ENCODE data around the gene ZNF8. TPM values are rescaled to one million over a fixed set of nuclear protein-coding genes. Genes with fewer than 3 reads are reported as not detected.
A peak's percentile ranks its signal among the peaks of the same experiment; 100 is the strongest.

The ZNF8 gene
- 1 to 10 TPM; 1.0 to 2.3 (median 1.6) TPM for total RNA-seq
- long read RNA-seq = 0 reads

DNA sequence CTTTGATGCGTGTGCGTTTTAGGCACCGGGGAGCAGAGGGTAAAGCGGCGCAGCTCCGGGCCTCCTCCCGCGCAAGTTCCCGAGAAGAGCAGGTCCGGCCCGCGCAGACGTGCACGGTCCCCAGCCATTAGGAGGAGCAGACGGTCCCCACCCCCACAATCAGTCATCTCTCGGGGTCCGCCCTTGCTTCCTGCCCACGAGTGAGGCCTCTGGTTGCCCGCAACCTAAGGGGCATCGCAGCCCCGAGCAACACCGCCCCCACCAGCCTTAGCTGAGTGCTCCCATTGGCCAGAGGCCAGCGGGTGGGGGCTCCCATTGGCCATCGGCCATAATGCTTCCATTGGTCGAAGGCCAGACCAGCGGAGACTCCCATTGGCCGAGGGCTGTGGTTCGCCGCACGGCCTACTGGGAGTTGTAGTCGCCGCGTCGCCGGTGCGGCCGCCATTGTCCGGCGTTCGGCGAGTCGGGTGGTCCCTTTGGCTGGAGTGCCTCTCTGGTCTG is at the start of gene ZNF8:
Gene ZNF8 (plus strand): TSS at position 415 of the 501 bp plus-strand sequence. CDS start 127 bp downstream, outside the sequence.
- WGBS (ENCODE audit: insufficient coverage, low coverage, low lambda C conversion rate, missing lambda C conversion rate) = 2% methylated on average over 6 of the region's 42 CpGs
- peaks cover 0 to 2% (median 0%) of the 10 kb centered on the region in 4 donors for H3K36me3 ChIP-seq
- ATAC-seq = peak; percentile 94 to 98 (median 96)
- no peaks in the 10 kb centered on the region for H3K27me3 ChIP-seq
- peak; percentile 97 to 98 (median 97) for DNase-seq
- H3K27ac ChIP-seq = peak within 1 kb of the TSS; percentile 61 to 91 (median 71)
- peaks cover 0 to 6% (median 0%) of the 10 kb centered on the region in 4 donors for H3K4me1 ChIP-seq
- H3K4me3 ChIP-seq = peak within 1 kb of the TSS; percentile 68 to 95 (median 86)
- intact Hi-C loops (cut with DNase I) = no loop called here
- TF ChIP-seq, protein P1, sequence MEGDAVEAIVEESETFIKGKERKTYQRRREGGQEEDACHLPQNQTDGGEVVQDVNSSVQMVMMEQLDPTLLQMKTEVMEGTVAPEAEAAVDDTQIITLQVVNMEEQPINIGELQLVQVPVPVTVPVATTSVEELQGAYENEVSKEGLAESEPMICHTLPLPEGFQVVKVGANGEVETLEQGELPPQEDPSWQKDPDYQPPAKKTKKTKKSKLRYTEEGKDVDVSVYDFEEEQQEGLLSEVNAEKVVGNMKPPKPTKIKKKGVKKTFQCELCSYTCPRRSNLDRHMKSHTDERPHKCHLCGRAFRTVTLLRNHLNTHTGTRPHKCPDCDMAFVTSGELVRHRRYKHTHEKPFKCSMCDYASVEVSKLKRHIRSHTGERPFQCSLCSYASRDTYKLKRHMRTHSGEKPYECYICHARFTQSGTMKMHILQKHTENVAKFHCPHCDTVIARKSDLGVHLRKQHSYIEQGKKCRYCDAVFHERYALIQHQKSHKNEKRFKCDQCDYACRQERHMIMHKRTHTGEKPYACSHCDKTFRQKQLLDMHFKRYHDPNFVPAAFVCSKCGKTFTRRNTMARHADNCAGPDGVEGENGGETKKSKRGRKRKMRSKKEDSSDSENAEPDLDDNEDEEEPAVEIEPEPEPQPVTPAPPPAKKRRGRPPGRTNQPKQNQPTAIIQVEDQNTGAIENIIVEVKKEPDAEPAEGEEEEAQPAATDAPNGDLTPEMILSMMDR (IDR thresholded peaks at IDR 0.05) = peak in 3 of 4 donors; percentile 10 to 20 (median 12)
- TF ChIP-seq POLR2A (IDR thresholded peaks at IDR 0.05) = peak; percentile 53
- H3K9me3 ChIP-seq = peaks cover 0 to 5% (median 0%) of the 10 kb centered on the region in 4 donors

DNA sequence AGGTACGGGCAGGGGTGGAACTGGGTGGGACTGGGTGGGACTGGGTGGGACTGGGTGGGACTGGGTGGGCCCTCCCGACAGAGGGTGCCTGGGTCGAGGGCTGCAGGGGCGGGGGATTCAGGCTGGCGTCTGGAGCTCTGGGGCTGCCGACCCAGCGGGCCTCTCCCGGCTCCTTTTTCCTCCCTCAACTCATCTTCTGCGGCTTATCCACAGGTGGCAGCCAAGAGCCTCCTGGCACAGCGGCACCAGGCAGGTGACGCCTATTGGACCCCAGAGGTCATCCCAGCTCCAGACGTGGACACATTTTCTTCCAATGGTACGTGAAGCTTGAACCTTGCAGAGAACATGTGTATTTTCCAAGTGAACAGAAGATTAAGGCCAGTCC is 49.5 kb upstream of the ZNF8 start:
- Histone ChIP-seq H3K27ac (peak overlapping the region in 1 of 3 donors; percentile 50), H3K4me3 (peak overlapping the region; percentile 65 to 98 (median 73)), H3K9me3 (peaks cover 0 to 13% (median 3%) of the 10 kb centered on the region in 4 donors), H3K27me3 (no peaks in the 10 kb centered on the region), H3K4me1 (peaks cover 0 to 8% (median 1%) of the 10 kb centered on the region in 4 donors), H3K36me3 (peaks cover 0 to 17% (median 7%) of the 10 kb centered on the region in 4 donors)
- intact Hi-C loops (cut with DNase I) = no loop called here
- ATAC-seq (peak; percentile 8 to 33 (median 20)), DNase-seq (no peak)
- no peak for TF ChIP-seq POLR2A (IDR thresholded peaks at IDR 0.05)
- TF ChIP-seq, protein P1 (IDR thresholded peaks at IDR 0.05) = no peak
- 0% methylated on average over 1 of the region's 13 CpGs for WGBS (ENCODE audit: insufficient coverage, low coverage, low lambda C conversion rate, missing lambda C conversion rate)

DNA sequence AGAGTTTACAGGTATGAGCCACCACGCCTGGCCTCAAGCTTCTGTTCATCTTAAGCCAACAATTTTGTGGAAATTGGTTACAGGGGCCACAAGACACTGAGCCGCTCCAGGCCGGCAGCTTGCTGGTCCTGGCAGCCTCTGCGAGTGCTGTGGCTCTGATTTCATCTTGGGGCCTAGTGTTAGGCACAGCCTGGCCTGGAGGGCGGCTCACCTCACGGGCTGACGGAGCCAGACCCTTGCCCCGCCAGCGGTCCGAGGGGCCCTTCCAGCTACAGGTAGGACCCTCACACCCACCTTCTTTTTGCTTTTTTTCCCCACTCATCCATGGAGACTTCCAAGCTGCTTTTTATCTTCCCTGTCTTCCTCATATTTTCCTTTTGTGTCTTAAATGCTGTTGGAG is 41.4 kb upstream of the ZNF8 start:
- TF ChIP-seq, protein P1 (IDR thresholded peaks at IDR 0.05) = no peak
- no peak for TF ChIP-seq POLR2A (IDR thresholded peaks at IDR 0.05)
- peaks cover 0 to 5% (median 1%) of the 10 kb centered on the region in 4 donors for H3K9me3 ChIP-seq

DNA sequence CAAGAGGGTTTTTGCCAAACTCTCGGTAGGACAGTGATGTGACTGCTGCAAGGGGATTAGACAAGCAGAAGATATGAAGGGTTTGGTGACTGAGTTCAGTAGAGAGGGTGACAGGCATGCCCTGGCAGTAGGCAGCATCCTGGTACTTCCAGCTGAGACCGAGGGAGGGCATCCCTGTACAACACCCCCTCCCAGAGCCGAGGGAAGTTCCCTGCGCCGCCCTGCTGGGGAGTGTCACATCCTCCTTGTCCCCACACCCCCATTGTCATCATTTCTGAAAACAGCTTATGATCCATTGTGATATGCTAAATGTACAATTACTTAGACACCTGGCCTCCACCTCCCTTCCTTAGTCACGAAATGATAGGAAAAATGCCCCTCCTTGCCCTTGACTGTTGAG is 35.4 kb upstream of the ZNF8 start:
- Histone ChIP-seq H3K27me3 (no peaks in the 10 kb centered on the region), H3K4me1 (no peaks in the 10 kb centered on the region), H3K9me3 (peaks cover 0 to 21% (median 11%) of the 10 kb centered on the region in 4 donors), H3K36me3 (peaks cover 0 to 61% (median 26%) of the 10 kb centered on the region in 4 donors), H3K27ac (no peak overlapping the region), H3K4me3 (no peak overlapping the region)
- TF ChIP-seq POLR2A (IDR thresholded peaks at IDR 0.05) = no peak
- TF ChIP-seq, protein P1 (IDR thresholded peaks at IDR 0.05) = no peak
- intact Hi-C loops (cut with DNase I) = no loop called here
- DNase-seq = no peak
- WGBS (ENCODE audit: insufficient coverage, low coverage, low lambda C conversion rate, missing lambda C conversion rate) = 100% methylated on average over 3 of the region's 6 CpGs
- no peak for ATAC-seq

More for the DNA sequence above, 41.4 kb upstream of the ZNF8 start:
- Histone ChIP-seq H3K36me3 (peaks cover 0 to 46% (median 9%) of the 10 kb centered on the region in 4 donors), H3K4me1 (no peaks in the 10 kb centered on the region), H3K4me3 (no peak overlapping the region), H3K27ac (no peak overlapping the region), H3K27me3 (no peaks in the 10 kb centered on the region)
- intact Hi-C loops (cut with DNase I) = no loop called here
- no CpG with 5 or more reads among the region's 10 CpGs for WGBS (ENCODE audit: insufficient coverage, low coverage, low lambda C conversion rate, missing lambda C conversion rate)
- ATAC-seq (no peak), DNase-seq (no peak)

All from right lobe of liver (tissue), 6 donors.